IMR-90 (cell line): ENCODE data around the gene USP17L30.
"Not testable (repeated sequence)": the region's sequence is repeated elsewhere in the genome, so short reads cannot be mapped to it uniquely, and the experiment has no call there.

Source experiments
- CTCF ChIP-seq: conservative IDR thresholded peaks from 2 replicates; pipeline ENCODE4 v1.5.1; 2012; ENCODE audit warnings: mild to moderate bottlenecking, low read depth, low read length, improper control_type of control experiment
- POLR2A ChIP-seq: IDR thresholded peaks from 2 replicates; pipeline ENCODE4 v1.6.1; 2012; ENCODE audit warnings: mild to moderate bottlenecking, low read depth, low read length
- RFX5 ChIP-seq: IDR thresholded peaks from 2 replicates; pipeline ENCODE4 v1.8.0; 2012; ENCODE audit warnings: low read depth, mild to moderate bottlenecking, low read length, moderate library complexity

GRCh38 chr4:9334358-9334757 is 28.6 kb upstream of the USP17L30 start, which contains the start of gene USP17L26:
- TF ChIP-seq POLR2A, CTCF, RFX5: not testable (repeated sequence)
